Measurements from ENCODE around the gene CEP68.

CEP68 gene

DNA sequence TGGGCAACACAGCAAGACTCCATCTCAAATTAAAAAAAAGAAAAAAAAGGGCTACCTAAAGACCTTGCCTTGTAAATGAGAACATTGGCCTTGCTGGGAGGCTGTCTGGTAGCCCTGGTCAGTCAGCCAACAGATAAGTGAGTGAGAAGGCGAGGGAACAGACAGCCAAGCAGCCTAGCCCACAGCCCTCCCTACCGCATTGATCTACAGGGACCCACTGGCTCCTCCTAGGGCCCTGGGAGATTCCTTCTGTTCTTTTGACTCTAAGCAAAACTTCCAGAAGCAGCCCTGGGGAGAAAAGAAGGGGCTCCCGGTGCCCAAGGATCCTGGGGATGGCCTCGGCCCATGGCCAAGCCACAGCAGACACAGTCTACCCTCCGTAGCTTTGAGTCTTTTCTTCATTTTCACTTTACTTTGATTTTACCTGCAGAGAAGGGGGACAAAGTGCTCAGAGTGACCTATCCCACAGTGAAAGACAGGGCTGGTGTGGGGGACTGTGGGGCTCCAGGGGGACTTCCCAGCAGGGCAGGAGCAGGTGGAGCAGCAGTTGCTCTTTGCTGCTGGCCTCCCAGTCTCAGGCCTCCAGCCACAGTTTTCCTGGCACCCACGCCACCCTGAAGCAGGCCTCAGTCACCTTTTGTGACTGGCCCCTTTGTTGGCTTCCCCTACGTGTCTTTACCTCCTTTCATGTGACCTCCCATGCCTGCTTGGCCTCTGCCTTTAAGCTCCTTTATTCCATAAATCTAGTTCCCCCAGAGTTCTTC is 5.1 kb downstream of the CEP68 start:
- DNase-seq = no peak

DNA sequence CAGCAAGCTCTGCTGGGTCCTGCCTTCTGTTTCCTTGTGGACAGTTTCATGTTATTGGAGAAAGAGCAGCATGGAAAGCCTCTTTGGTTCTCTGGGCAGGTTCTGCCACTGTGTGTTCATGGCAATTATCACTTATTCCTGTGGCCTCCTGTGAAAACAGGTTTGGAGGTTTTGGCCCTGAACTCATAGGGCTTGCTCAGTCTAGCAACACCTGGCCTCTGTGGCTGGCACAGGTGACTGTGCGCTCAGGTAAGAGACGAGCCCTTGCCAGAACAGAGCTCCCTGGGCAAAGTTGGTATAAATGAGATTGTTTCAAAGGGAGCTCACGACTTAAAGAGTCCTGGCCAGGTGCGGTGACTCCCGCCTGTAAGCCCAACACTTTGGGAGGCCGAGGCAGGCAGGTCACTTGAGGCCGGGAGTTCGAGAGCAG is 5.7 kb downstream of the CEP68 start:
- no peak for DNase-seq

DNA sequence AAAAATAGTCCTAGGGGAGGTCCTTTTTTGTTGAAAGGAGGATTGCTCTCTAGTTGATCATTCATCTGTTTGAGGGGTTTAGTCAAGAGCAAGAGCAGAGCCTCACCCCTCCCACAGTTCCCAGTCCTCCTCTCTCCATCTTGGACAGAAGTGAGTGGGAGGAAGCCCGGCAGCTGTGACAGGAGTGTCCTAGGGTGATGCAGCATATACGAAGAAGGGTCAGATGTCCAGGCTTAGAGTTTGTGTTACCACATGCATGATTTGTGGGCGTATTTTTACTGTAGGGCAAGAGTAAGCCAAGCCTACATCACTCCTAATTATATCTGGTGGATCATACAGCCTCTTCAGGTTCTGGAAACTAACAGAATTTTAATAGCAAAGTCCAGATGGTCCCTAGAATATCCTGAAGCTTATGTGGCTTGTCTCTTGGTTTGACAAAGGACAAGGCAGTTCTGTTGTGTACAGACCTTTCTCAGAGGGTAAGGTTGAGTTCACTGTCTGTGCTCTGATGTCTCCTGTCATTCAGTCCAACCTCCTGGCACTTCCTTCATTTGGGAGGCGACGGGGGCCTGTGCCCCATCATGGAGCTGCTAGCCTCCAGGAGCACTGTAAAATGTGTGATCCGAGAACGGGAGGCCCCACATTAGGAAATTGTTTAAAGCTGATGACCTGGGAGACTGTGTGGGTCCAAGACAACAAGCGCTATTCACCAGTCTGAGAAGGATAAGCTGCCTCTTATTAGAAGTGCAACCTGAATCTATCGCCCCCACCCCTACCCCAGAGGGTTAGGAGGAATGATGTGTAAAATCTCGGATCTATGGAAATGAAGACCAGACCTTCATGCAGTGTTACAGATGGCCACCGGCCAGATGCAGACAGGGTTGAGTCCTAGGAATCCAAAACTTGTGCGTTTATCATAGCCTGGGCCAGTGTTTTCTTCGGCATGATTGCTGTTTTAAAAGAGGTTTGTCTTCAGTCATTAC is 6.9 kb downstream of the CEP68 start:
- DNase-seq = no peak

DNA sequence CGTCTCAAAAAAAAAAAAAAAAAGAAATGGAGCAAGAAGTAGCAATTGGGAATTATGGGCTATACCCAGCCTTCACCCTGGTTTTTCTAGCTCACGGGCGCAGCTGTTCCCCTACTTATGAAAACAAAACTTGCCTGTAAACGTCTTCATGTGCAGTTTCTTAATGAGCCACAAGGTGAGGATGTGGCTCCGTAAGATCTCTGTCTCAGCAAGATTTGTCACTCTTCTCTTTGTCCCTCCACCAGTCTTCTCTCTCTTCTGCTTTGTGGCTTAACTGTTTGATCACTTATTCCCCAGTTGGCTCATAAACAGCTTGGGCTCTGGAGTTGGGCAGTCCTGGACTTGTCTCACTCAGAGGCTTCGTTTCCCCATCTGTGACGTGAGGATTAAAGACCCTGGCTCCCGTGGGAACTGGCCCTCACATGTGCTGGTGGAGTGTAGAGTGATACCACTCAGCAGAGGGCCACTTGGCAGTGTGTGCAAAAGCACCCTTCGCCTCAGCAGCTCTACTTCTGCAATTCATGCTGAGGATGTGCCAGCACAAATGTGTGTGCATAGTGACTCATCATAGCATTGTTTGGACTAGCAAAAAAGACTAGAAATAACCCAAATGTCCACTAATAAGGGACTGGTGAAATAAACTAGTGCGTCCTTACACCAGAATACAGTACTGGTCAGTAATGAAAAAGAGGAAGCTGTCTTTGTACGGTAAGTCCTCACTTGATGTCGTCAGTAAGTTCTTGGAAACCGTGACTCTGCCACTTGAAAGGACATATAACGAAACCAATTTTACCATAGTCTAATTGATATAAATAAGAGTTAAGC is 8.7 kb downstream of the CEP68 start:
- DNase-seq = peak; percentile 67 to 77

GRCh38 chr2:65067806-65068553 is 11.8 kb downstream of the CEP68 start:
- no peak for DNase-seq

DNA sequence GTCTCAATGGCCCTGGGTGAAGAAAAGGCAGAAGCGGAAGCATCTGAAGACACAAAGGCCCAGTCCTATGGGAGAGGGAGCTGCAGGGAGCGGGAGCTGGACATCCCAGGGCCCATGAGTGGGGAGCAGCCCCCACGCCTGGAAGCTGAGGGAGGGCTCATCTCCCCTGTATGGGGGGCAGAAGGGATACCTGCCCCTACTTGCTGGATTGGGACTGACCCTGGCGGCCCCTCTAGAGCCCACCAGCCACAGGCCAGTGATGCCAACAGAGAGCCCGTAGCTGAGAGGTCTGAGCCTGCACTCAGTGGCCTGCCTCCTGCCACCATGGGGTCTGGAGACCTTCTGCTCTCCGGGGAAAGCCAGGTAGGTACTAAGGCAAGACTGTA is 13.2 kb downstream of the CEP68 start:
- DNase-seq = no peak

GRCh38 chr2:65070172-65070830 is 14.1 kb downstream of the CEP68 start:
- no peak for DNase-seq

- DNase-seq = no peak
Measured at GRCh38 chr2:65070856-65071255, 14.6 kb downstream of the CEP68 start.

DNA sequence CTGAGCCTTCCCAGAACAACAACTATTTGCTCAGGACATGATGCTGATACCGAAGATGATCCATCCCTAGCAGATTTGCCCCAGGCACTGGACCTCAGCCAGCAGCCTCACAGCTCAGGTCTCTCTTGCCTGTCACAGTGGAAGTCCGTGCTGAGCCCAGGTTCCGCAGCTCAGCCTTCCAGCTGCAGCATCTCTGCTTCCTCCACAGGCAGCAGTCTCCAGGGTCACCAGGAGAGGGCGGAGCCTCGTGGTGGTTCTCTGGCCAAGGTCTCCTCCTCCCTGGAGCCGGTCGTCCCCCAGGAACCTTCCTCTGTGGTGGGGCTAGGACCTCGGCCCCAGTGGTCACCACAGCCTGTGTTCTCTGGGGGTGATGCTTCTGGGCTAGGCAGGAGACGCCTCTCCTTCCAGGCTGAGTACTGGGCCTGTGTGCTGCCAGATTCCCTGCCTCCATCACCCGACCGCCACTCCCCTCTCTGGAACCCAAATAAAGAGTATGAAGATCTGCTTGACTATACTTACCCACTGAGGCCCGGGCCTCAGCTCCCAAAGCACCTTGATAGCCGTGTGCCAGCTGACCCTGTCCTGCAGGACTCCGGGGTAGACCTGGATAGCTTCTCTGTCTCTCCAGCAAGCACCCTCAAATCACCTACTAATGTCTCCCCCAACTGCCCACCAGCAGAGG is 15.4 kb downstream of the CEP68 start:
- DNase-seq = no peak

- peak in 1 of 2 donors; percentile 13 for DNase-seq
Measured at GRCh38 chr2:65072181-65072970, 16.2 kb downstream of the CEP68 start.

DNA sequence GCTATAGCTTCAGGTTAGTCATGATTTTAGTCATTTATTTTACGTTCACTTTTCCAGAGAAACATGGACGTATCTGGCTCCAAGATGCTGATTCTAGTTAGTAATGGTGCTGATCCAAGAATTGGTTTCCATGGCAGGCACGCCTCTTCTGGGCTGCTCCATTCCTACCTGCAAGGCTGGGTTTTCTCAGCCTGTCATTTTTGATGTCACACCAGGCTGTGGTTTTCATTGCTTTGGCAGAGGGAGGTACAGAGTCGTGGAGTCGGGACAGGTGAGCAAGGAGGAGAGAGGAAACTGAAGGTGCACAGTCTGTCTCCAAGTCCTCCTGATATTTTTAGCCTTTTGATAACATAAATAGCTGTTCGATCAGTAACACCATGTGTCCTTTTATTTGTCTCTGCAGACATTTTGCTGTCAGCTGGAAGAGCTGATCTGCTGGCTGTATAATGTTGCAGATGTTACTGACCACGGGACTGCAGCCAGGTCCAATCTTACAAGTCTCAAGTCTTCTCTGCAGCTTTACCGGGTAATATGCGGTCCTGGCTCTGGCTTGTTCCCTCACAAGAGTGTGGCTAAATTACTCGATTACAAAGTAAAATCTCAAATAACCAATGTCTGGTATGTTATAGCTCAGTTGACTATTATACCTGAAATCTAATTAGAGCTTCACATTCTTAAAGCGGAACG is 17.8 kb downstream of the CEP68 start:
- no peak for DNase-seq

DNA sequence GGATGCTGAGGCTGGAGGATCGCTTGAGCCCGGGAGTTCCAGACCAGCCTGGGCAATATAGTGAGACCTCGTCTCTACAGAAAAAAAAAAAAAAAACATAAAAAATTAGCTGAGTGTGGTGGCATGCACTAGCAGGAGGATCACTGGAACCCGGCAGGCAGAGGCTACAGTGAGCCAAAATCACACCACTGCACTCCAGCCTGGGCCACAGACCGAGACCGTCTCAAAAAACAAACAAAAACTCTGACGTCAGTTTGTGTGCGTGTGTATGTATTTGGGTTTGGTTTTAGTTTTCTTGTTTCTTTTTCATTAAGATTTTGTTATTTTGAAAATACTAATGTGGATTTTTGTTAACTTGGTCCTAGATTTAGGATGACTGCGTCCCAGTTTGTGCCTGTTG is 19.0 kb downstream of the CEP68 start:
- DNase-seq = no peak

- no peak for DNase-seq
Measured at GRCh38 chr2:65075605-65076344, 19.6 kb downstream of the CEP68 start.

DNA sequence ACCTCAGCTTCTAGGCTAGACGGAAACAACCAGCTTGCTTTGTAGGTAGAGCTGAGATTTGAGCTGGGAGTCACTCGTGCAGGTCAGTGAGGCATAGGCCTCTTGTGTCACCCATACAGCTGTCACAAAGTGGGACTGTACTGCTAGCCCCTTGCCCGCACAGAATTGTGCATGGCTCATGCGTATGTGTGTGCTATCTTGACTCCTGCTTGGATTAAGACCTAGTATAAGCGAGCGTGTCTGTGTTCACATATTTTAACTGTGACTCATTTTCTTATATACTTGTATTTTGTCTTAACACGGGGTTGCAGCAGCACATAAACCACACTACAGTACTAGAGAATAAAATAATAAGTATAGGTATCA is 20.1 kb downstream of the CEP68 start:
- no peak for DNase-seq

DNA sequence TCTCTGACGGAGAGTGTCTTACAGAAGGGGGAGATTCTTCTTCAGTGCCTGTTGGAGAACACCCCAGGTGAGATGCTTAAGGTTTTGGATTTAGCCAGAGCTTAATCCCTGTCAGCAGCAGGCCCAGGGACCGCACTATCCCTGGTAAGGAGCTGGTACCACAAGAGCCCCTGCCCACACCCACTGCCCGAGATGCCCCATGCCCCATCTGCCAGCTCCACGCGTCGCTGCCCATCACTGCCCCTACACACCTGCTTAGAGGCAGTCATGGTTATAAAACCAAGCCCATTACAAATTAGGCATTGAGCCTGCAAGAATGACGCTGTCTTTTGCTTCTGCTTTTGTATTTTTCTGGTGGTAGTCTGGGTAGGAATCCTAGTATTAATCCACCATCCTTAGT is 21.7 kb downstream of the CEP68 start:
- DNase-seq = no peak

DNA sequence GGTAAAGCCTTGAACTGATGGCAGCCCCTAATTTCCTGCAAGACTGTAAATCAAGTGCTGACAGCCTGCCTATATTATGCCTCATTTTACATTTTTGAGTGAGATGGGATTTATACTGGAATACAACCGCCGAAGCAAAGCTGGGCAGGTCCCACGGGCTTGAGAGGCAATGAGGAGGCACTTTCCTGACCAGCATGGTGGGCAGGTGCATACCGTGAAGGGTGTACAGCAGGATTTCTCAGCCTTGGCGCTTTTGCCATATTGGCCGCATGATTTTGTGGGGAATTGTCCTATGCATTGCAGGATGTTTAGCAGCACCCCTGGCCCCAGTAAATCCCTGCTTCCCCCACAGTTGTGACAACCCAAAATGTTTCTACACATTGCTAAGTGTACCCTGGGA is 22.8 kb downstream of the CEP68 start:
- DNase-seq = no peak

- peak in 1 of 2 donors; percentile 20 for DNase-seq
Measured at GRCh38 chr2:65081232-65081685, 25.0 kb downstream of the CEP68 start.

DNA sequence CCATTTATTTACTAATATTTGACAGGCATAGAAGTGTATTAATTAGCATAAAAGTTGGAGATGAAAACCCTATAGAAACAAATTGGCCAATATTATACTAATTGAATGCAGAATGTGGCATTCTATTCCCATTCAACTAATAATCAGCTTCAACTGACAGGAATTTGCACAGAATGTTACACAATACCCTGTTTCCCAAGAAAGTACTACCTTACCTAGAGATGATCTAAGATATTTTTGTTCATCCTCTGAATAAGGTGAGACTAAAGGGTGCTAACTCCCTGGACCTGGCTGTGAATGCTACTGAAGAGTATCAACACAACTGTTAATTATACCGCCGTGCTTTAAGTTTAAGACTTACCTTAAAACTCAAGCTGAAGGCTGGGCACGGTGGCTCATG is 28.9 kb downstream of the CEP68 start:
- DNase-seq = no peak

DNA sequence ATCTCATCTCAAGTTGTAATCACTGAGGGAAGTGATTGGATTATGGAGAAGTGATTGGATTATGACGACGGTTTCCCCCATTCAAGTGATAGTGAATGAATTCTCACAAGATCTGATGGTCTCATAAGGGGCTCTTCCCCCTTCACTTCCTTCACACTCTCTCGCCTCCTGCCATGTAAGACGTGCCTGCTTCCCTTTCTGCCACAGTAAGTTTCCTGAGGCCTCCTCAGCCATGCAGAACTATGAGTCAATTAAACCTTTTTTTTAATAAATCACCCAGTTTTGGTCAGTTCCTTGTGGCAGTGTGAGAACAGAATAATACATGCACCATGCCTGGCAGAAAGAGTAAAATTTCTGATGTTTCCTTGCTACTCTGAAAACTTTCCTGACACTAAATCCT is 36.6 kb downstream of the CEP68 start:
- DNase-seq = no peak
